HepG2 (cell line): ENCODE results near the gene HDHD3. TPM values are rescaled to one million over a fixed set of nuclear protein-coding genes. Genes with fewer than 3 reads are reported as not detected.

Source experiments
- BORCS8-MEF2B ChIP-seq: sonication (generic); formaldehyde crosslinking; IDR thresholded peaks from 2 replicates; pipeline ENCODE4 v1.8.0; 2022; ENCODE audit warnings: mild to moderate bottlenecking, missing genetic modification reagents
- ELF4 ChIP-seq: sonication (generic); formaldehyde crosslinking; IDR thresholded peaks from 2 replicates; pipeline ENCODE4 v1.5.0; 2020; ENCODE audit warnings: missing genetic modification reagents, mild to moderate bottlenecking, moderate library complexity, borderline replicate concordance
- FOSL1 ChIP-seq: sonication (generic); formaldehyde crosslinking; IDR thresholded peaks from 2 replicates; pipeline ENCODE4 v1.9.0; 2021; ENCODE audit warnings: missing genetic modification reagents, borderline replicate concordance
- GLI4 ChIP-seq: sonication (generic); formaldehyde crosslinking; IDR thresholded peaks from 2 replicates; pipeline ENCODE4 v1.5.1; 2020; ENCODE audit warnings: missing genetic modification reagents, mild to moderate bottlenecking, moderate library complexity, borderline replicate concordance
- HNF1B ChIP-seq: sonication (generic); formaldehyde crosslinking; IDR thresholded peaks from 2 replicates; pipeline ENCODE4 v1.5.1; 2020; ENCODE audit warnings: mild to moderate bottlenecking, moderate library complexity, missing genetic modification reagents
- IKZF1 ChIP-seq: fragments of 450-650 bp; IDR thresholded peaks from 2 replicates; pipeline ENCODE4 v1.7.1; 2016
- KDM4B ChIP-seq: sonication (generic); formaldehyde crosslinking; IDR thresholded peaks from 2 replicates; pipeline ENCODE4 v1.4.0; 2020; ENCODE audit warnings: missing genetic modification reagents
- MLXIP ChIP-seq: sonication (generic); formaldehyde crosslinking; IDR thresholded peaks from 2 replicates; pipeline ENCODE4 v1.9.0; 2021; ENCODE audit warnings: missing genetic modification reagents, borderline replicate concordance
- NR2F1 ChIP-seq, 2 experiments: fragments of 450-650 bp in 1 of 2; formaldehyde crosslinking in 1 of 2; IDR thresholded peaks; 2 replicates each; pipeline versions ENCODE4 v1.5.0 to v1.6.1; 2016 to 2020; ENCODE audit warnings: mild to moderate bottlenecking in 1 of 2, missing compliant biosample characterization in 1 of 2, missing genetic modification reagents in 1 of 2, moderate library complexity in 1 of 2
- PHB2 ChIP-seq: fragments of 450-650 bp; IDR thresholded peaks from 2 replicates; pipeline ENCODE4 v1.6.1; 2018; ENCODE audit not compliant: partially characterized antibody
- TBX2 ChIP-seq: sonication (generic); formaldehyde crosslinking; IDR thresholded peaks from 2 replicates; pipeline ENCODE4 v1.5.0; 2020; ENCODE audit warnings: missing genetic modification reagents, mild to moderate bottlenecking, borderline replicate concordance
- ZFP37 ChIP-seq: sonication (generic); formaldehyde crosslinking; IDR thresholded peaks from 2 replicates; pipeline ENCODE4 v1.4.0; 2020; ENCODE audit warnings: missing genetic modification reagents, borderline replicate concordance
- ZNF121 ChIP-seq: sonication (generic); formaldehyde crosslinking; IDR thresholded peaks from 2 replicates; pipeline ENCODE4 v1.5.0; 2020; ENCODE audit warnings: mild to moderate bottlenecking, missing genetic modification reagents
- ZNF383 ChIP-seq: sonication (generic); formaldehyde crosslinking; IDR thresholded peaks from 2 replicates; pipeline ENCODE4 v1.4.0; 2020; ENCODE audit warnings: missing genetic modification reagents, mild to moderate bottlenecking, borderline replicate concordance
- ZNF468 ChIP-seq: sonication (generic); formaldehyde crosslinking; IDR thresholded peaks from 2 replicates; pipeline ENCODE4 v1.8.0; 2022; ENCODE audit warnings: mild to moderate bottlenecking, moderate library complexity, missing genetic modification reagents
- ZNF629 ChIP-seq: sonication (generic); formaldehyde crosslinking; conservative IDR thresholded peaks from 2 replicates; pipeline ENCODE4 v1.5.0; 2020; ENCODE audit warnings: missing genetic modification reagents
- ZNF740 ChIP-seq: sonication (generic); formaldehyde crosslinking; IDR thresholded peaks from 2 replicates; pipeline ENCODE4 v1.4.0; 2020; ENCODE audit warnings: missing genetic modification reagents
- polyA plus RNA-seq, 8 experiments: library from polyadenylated mRNA; depleted of rRNA in 3 of 8; stranded (reverse) in 7 of 8; unstranded in 1 of 8; fragments of >200 nt; fragmentation: Illumina TruSeq in 4 of 8; extraction: Trizol in 4 of 8; gene quantifications; 2 replicates each; pipeline versions ENCODE4 v1.2.1 to v1.2.3, GENCODE V29; 2011 to 2016; ENCODE audit warnings: low read depth in 4 of 8, missing spikeins in 1 of 8, mixed read lengths in 1 of 8; ENCODE audit not compliant: insufficient read depth in 1 of 8
- total RNA-seq, 5 experiments: library from RNA; depleted of rRNA; stranded (reverse); fragments of >200 nt; fragmentation: Illumina TruSeq; extraction: Trizol; gene quantifications; 2 replicates each; pipeline ENCODE4 v1.2.3, GENCODE V29; 2016; ENCODE audit warnings: low read depth in 1 of 5
- TF ChIP-seq, protein P1 (sequence below): sonication (generic); formaldehyde crosslinking; conservative IDR thresholded peaks from 2 replicates; pipeline ENCODE4 v1.4.0; 2020; ENCODE audit warnings: missing genetic modification reagents
- TF ChIP-seq, protein P2 (sequence below): sonication (generic); formaldehyde crosslinking; IDR thresholded peaks from 2 replicates; pipeline ENCODE4 v1.5.0; 2020; ENCODE audit warnings: mild to moderate bottlenecking, low read depth, missing genetic modification reagents, borderline replicate concordance
- TF ChIP-seq, protein P3 (sequence below): sonication (generic); formaldehyde crosslinking; IDR thresholded peaks from 2 replicates; pipeline ENCODE4 v1.4.0; 2020; ENCODE audit warnings: mild to moderate bottlenecking, low read depth, missing genetic modification reagents

Gene HDHD3
- total and polyA plus RNA-seq, 2 of the 13 experiments (the other 11 are each of a cell fraction or from before 2014, with no cell fraction given): 23.1 to 38.5 TPM

DNA sequence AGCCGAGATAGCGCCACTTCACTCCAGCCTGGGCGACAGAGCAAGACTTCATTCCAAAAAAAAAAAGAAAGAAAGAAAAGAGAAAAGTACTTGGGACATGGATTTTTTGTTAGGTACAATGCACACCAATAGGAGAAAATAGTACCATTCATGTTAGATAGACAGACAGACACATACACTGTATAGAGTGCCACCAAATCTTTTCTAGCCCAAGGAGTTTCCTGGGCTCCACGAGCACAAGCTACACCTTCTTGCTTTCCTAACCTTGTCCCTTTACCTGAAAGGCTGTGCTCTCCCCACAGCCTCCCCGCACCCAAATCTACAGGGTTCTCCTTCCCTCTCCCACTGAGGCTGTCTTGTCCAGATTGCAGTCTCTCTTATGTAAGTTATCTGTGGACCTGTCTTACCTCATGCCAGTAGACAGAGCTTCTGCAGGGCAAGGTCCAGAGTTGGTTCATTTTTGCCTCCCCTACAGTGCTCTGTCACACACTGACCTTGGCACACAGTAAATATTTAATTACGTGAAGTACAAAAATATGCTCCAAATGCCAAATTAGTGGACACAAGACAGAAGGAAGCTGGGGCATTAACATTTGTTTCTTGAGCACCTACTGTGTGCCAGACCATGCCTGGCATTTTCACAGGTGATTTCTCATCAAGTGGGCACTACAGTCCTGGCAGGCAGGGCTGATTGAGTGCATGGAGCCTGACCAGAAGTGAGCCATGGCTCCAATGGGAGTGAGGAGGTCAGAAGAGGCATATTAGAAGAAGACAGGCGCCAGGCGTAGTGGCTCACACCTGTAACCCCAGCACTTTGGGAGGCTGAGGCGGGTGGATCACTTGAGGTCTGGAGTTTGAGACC is 18.4 kb upstream of the HDHD3 start (continued):
- TF ChIP-seq, protein P1, sequence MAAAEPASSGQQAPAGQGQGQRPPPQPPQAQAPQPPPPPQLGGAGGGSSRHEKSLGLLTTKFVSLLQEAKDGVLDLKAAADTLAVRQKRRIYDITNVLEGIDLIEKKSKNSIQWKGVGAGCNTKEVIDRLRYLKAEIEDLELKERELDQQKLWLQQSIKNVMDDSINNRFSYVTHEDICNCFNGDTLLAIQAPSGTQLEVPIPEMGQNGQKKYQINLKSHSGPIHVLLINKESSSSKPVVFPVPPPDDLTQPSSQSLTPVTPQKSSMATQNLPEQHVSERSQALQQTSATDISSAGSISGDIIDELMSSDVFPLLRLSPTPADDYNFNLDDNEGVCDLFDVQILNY (CRISPR knock-in tag): no peak
- peak; percentile 39 to 59; a peak in 3 of 4 replicates for TF ChIP-seq NR2F1 (CRISPR knock-in tag; IDR thresholded peaks at IDR 0.05)
- peak; percentile 9; the same call in 1 of the 2 replicates for TF ChIP-seq KDM4B (CRISPR knock-in tag)
- TF ChIP-seq BORCS8-MEF2B (CRISPR knock-in tag): no peak; the same call in 1 of the 2 replicates
- no peak for TF ChIP-seq ZNF383 (CRISPR knock-in tag)
- no peak for TF ChIP-seq FOSL1 (CRISPR knock-in tag)
- TF ChIP-seq ZNF468 (CRISPR knock-in tag): no peak
- no peak for TF ChIP-seq GLI4 (CRISPR knock-in tag)
- no peak for TF ChIP-seq PHB2
- TF ChIP-seq, protein P2, sequence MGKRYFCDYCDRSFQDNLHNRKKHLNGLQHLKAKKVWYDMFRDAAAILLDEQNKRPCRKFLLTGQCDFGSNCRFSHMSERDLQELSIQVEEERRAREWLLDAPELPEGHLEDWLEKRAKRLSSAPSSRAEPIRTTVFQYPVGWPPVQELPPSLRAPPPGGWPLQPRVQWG (CRISPR knock-in tag): no peak
- no peak for TF ChIP-seq ZNF740 (CRISPR knock-in tag)
- TF ChIP-seq, protein P3, sequence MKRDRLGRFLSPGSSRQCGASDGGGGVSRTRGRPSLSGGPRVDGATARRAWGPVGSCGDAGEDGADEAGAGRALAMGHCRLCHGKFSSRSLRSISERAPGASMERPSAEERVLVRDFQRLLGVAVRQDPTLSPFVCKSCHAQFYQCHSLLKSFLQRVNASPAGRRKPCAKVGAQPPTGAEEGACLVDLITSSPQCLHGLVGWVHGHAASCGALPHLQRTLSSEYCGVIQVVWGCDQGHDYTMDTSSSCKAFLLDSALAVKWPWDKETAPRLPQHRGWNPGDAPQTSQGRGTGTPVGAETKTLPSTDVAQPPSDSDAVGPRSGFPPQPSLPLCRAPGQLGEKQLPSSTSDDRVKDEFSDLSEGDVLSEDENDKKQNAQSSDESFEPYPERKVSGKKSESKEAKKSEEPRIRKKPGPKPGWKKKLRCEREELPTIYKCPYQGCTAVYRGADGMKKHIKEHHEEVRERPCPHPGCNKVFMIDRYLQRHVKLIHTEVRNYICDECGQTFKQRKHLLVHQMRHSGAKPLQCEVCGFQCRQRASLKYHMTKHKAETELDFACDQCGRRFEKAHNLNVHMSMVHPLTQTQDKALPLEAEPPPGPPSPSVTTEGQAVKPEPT: 0 out of 2 replicates have a peak, but pooled peaks have one; percentile 21
- TF ChIP-seq MLXIP: no peak
- no peak for TF ChIP-seq IKZF1
- TF ChIP-seq TBX2 (CRISPR knock-in tag): peak; percentile 68; the same call in 1 of the 2 replicates
- TF ChIP-seq HNF1B (CRISPR knock-in tag): peak; percentile 97
- no peak for TF ChIP-seq ELF4 (CRISPR knock-in tag)
- peak; percentile 26; the same call in 1 of the 2 replicates for TF ChIP-seq ZNF629
- no peak for TF ChIP-seq ZNF121
- no peak for TF ChIP-seq ZFP37 (CRISPR knock-in tag)
